Stimulated activated CD4-positive, alpha-beta T cell treated with anti-CD3 and anti-CD28 coated beads, Interleukin-2, amount 100 ng/mL, for 48 hours (primary cell): ENCODE results near the gene FBXO3.
"Not testable (repeated sequence)": the region's sequence is repeated elsewhere in the genome, so short reads cannot be mapped to it uniquely, and the experiment has no call there.

Source experiments
- DNase-seq, 2 donors: peaks; one replicate each; pipeline ENCODE4 v3.0.0-alpha.2; 2020

Gene FBXO3

GRCh38 chr11:33773987-33774735 lies at the start of gene FBXO3:
Gene FBXO3, minus strand, starts transcription at chr11:33774520. Its CDS starts 23 bp downstream, at chr11:33774497.
- peak; percentile 57 to 66 for DNase-seq

GRCh38 chr11:33822981-33823380 lies 48.7 kb upstream of the FBXO3 start:
- not testable (repeated sequence) for DNase-seq

GRCh38 chr11:33819278-33820035 lies 45.1 kb upstream of the FBXO3 start:
- DNase-seq = no peak

GRCh38 chr11:33808228-33808828 lies 34.0 kb upstream of the FBXO3 start:
- peak; percentile 91 to 92 for DNase-seq

- DNase-seq = no peak
Measured at GRCh38 chr11:33804471-33804870, 30.2 kb upstream of the FBXO3 start.

- peak; percentile 8 to 13 for DNase-seq
Measured at GRCh38 chr11:33802194-33802950, 28.1 kb upstream of the FBXO3 start.

GRCh38 chr11:33801821-33802193 lies 27.5 kb upstream of the FBXO3 start:
- DNase-seq = no peak

- no peak for DNase-seq
Measured at GRCh38 chr11:33797879-33798278, 23.6 kb upstream of the FBXO3 start.

GRCh38 chr11:33790040-33790439 lies 15.7 kb upstream of the FBXO3 start:
- DNase-seq = no peak

- DNase-seq = not testable (repeated sequence)
Measured at GRCh38 chr11:33788095-33788494, 13.8 kb upstream of the FBXO3 start.

- DNase-seq = no peak
Measured at GRCh38 chr11:33787076-33787475, 12.8 kb upstream of the FBXO3 start.

- DNase-seq = no peak
Measured at GRCh38 chr11:33785609-33786008, 11.3 kb upstream of the FBXO3 start.

- no peak for DNase-seq
Measured at GRCh38 chr11:33779849-33780528, 5.7 kb upstream of the FBXO3 start.

GRCh38 chr11:33778675-33779074 lies 4.4 kb upstream of the FBXO3 start:
- no peak for DNase-seq

GRCh38 chr11:33777906-33778305 lies 3.6 kb upstream of the FBXO3 start:
- no peak for DNase-seq

GRCh38 chr11:33775832-33776470 lies 1.6 kb upstream of the FBXO3 start:
- DNase-seq = no peak

GRCh38 chr11:33775467-33775807 lies 1.1 kb upstream of the FBXO3 start:
- no peak for DNase-seq

- DNase-seq = no peak
Measured at GRCh38 chr11:33774736-33775466, 581 bp upstream of the FBXO3 start.

- peak in 1 of 2 donors; percentile 11 for DNase-seq
Measured at GRCh38 chr11:33773404-33773986, 825 bp downstream of the FBXO3 start.

GRCh38 chr11:33772870-33773269 lies 1.4 kb downstream of the FBXO3 start:
- DNase-seq = no peak

- no peak for DNase-seq
Measured at GRCh38 chr11:33772300-33772699, 2.0 kb downstream of the FBXO3 start.
